Activated T-cell treated with anti-CD3 and anti-CD28 coated beads for 24 hours (primary cell): Measurements from ENCODE around the gene SYTL1.
A peak's percentile ranks its signal among the peaks of the same experiment; 100 is the strongest.

Experiments used
- DNase-seq: peaks from one replicate; pipeline ENCODE4 v3.0.0-alpha.2; 2020; ENCODE audit warnings: low read depth

Gene SYTL1

DNA sequence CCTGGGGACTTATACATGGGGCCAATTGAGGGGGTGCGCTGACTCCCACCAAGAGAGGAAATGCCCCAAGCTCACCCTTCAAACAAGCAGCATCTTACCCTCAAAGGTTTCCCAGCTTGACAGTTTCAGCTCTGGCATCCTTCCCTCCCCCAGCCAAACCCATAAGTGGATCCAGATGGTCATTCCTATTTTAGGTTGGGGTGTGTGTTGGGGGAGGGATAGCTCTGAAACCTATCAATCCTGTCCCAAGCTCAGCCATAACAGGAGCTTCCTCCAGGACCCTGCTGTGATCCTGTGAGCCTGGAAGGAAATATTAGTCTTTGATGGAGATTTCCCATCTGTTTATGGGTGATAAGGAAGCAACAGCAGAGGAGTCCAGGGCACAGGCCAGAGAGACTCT lies 23.2 kb upstream of the SYTL1 start:
- DNase-seq: no peak

- peak; percentile 96 for DNase-seq
Observed at GRCh38 chr1:27321813-27322568, 19.8 kb upstream of the SYTL1 start, which contains the start of gene TMEM222. Gene TMEM222 (plus strand): TSS chr1:27322163. CDS start chr1:27322198, 35 bp downstream.

GRCh38 chr1:27322569-27323240 lies 19.1 kb upstream of the SYTL1 start:
- DNase-seq: no peak

DNA sequence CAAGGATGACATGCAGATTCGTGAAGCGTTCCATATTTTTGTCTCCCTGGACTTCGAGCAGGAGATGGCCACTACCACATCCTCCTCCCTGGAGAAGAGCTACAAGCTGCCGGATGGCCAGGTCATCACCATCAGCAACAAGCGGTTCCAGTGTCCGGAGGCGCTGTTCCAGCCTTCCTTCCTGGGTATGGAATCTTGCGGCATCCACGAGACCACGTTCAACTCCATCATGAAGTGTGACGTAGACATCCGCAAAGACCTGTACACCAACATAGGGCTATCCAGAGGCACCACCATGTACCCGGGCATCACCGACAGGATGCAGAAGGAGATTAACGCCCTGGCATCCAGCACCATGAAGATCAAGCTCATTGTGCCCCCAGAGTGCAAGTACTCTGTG lies 16.5 kb upstream of the SYTL1 start:
- no peak for DNase-seq

GRCh38 chr1:27327964-27328363 lies 13.9 kb upstream of the SYTL1 start:
- DNase-seq: no peak

GRCh38 chr1:27330786-27331185 lies 11.0 kb upstream of the SYTL1 start:
- DNase-seq: no peak

GRCh38 chr1:27331426-27331825 lies 10.4 kb upstream of the SYTL1 start:
- DNase-seq: no peak

GRCh38 chr1:27331922-27332321 lies 9.9 kb upstream of the SYTL1 start:
- DNase-seq: no peak

DNA sequence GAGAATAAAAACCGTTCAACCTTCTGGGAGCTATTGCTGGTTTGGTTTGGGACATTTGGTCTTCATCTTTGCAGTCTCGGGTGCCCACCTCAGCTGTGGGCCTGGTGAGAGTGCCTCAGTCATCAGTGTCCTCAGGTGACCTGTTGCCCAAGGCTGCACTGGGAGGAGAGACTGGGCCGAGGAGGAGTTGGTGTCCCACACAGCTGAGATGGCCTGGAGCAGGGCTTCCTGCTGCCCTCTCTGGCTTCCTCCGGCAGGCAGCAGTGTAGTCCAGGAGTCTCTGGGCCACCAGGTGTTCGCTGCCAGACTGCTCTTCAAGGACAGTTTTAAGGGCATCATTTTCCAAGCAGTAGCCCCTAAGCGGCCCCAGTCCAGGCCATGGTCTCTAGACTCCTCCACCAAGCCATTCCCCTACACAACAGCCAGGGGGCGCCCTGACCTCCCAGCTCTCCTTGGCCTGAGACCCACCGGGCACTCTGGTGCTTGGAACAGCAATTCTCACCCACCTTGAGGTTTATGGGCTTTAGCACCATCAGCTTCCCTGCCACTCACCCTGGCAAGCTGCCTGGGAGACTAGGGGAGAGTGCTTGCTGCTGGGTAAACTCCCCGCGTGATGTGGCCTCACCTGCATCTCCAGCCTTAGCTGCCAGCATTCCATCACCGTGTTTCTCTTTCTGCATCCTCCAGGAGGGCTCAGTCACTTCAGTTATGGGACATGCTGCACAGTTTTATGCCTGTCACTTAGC lies 9.1 kb upstream of the SYTL1 start:
- DNase-seq: no peak

GRCh38 chr1:27333717-27334279 lies 8.0 kb upstream of the SYTL1 start:
- DNase-seq: no peak

GRCh38 chr1:27335506-27336422 lies 6.1 kb upstream of the SYTL1 start:
- DNase-seq: no peak

DNA sequence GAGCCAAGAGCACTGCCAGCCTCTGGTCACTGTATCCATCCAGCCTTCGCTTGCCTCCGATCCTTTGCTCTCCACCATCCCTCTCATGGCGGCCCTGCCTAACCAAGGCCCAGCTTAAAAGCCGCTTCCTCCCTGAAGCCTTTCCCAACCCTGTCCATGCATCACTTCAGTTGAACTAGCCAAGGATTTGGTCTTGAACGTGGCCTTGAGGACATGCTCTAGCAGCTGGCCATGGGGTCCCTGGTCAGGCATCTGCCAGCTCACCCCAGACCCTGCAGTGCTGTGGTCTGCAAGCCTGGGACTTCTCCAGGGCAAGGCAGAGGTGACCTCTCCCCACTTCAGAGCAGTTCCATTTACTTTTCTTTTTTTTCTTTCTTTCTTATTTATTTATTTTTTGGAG lies 5.1 kb upstream of the SYTL1 start:
- DNase-seq: no peak

GRCh38 chr1:27338751-27339150 lies 3.1 kb upstream of the SYTL1 start:
- DNase-seq: no peak

DNA sequence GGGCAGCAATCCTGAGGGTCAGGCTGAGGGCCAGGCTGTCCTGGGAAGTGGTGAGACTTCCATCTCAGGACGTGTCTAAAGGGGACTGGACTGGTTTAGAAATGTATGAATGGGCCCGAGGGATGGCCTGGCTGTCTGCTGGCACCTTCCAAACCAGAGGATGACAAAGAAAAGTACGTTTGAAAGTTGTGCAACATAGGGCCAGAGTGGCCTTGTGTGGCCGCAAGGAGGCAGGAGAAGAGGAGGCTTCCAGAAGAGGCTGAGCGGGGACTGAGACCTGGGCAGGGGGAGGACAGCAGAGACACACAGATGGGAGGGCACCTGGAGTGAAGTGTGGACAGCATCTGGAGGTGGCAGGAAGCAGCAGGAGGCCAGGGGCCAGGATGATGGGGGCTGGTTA lies 2.6 kb upstream of the SYTL1 start:
- no peak for DNase-seq

- no peak for DNase-seq
Observed at GRCh38 chr1:27342391-27342777, 562 bp downstream of the SYTL1 start.

- peak; percentile 47 for DNase-seq
Observed at GRCh38 chr1:27342778-27343638, 1.2 kb downstream of the SYTL1 start.

DNA sequence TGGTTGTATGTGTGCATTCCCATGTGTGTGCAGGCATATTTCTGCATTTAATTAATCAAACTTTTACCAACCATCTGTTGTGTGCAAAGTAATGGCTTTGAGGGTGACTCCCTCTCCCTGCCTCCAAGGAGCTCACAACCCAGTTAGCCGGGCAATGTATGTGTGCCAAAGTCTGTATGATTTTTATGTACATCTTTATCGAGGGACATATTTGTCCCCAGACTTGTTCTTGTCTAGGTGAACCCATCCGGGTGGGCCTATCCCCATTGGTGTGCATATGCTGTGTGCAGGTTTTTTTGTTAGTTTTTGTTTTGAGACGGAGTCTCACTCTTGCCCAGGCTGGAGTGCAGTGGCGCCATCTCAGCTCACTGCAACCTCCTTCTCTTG lies 1.8 kb downstream of the SYTL1 start:
- DNase-seq: no peak

GRCh38 chr1:27345272-27345671 lies 3.5 kb downstream of the SYTL1 start:
- no peak for DNase-seq

- no peak for DNase-seq
Observed at GRCh38 chr1:27346357-27346756, 4.5 kb downstream of the SYTL1 start.

GRCh38 chr1:27346991-27347624 lies 5.3 kb downstream of the SYTL1 start:
- DNase-seq: no peak
